ENCODE results near the gene ALB. TPM values are rescaled to one million over a fixed set of nuclear protein-coding genes. Genes with fewer than 3 reads are reported as not detected.

The ALB gene
- total RNA-seq, 2 donors from 2014 or later = not detected

DNA sequence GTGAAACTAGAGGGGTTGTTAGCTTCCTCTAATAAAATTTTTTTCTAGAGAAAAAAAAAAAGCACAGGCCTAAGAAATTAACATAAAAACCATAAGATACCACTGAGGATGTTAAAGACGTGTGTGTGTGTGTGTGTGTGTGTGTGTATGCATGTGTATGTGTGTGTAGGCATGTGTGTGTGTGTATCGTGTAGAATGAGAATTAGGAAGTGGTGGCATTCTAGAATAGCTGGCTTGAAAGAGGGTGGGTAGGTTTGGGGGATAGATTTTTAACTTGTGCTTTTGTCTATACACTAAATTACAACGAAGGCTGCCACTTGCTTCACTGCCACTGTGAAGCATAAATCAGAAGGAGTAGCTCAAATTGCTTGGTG lies 54.9 kb downstream of the ALB start:
- Mint-ChIP-seq H3K27me3 (peaks cover 12% of the 10 kb centered on the region), H3K27ac (no peak overlapping the region)
- ATAC-seq (replicated peaks) = no peak

GRCh38 chr4:73460913-73461522 lies 56.9 kb downstream of the ALB start:
- Mint-ChIP-seq H3K4me1 (no peaks in the 10 kb centered on the region), H3K27me3 (peaks cover 12% of the 10 kb centered on the region), H3K4me3 (no peak overlapping the region), H3K36me3 (ENCODE audit: low read depth) (no peaks in the 10 kb centered on the region), H3K9me3 (peaks cover 4% of the 10 kb centered on the region), H3K27ac (no peak overlapping the region)
- ATAC-seq (replicated peaks) = no peak

More for the DNA sequence above, 54.9 kb downstream of the ALB start:
- H3K4me1 Mint-ChIP-seq = no peaks in the 10 kb centered on the region
- H3K4me3 Mint-ChIP-seq = no peak overlapping the region
- peaks cover 4% of the 10 kb centered on the region for H3K9me3 Mint-ChIP-seq
- no peaks in the 10 kb centered on the region for H3K36me3 Mint-ChIP-seq (ENCODE audit: low read depth)

GRCh38 chr4:73468170-73468569 lies 64.1 kb downstream of the ALB start:
- Mint-ChIP-seq H3K9me3 (peaks cover 7% of the 10 kb centered on the region), H3K27me3 (peaks cover 9% of the 10 kb centered on the region), H3K4me3 (no peak overlapping the region), H3K27ac (no peak overlapping the region), H3K36me3 (ENCODE audit: low read depth) (no peaks in the 10 kb centered on the region), H3K4me1 (no peaks in the 10 kb centered on the region)
- ATAC-seq (replicated peaks) = no peak

- H3K27me3 Mint-ChIP-seq = peaks cover 14% of the 10 kb centered on the region
- peaks cover 11% of the 10 kb centered on the region for H3K9me3 Mint-ChIP-seq
- no peak overlapping the region for H3K27ac Mint-ChIP-seq
- no peaks in the 10 kb centered on the region for H3K4me1 Mint-ChIP-seq
- no peaks in the 10 kb centered on the region for H3K36me3 Mint-ChIP-seq (ENCODE audit: low read depth)
- ATAC-seq (replicated peaks) = no peak
- no peak overlapping the region for H3K4me3 Mint-ChIP-seq
Observed at GRCh38 chr4:73470728-73471127, 66.6 kb downstream of the ALB start.

Other genes with a start within 250 kb of the ALB start
- 10 to 100 TPM; 46.7 to 70.7 TPM for gene ANKRD17, start 145.5 kb upstream of the ALB start, total RNA-seq
- not detected for gene AFP, start 31.9 kb downstream of the ALB start, total RNA-seq
- not detected for gene AFM, start 77.5 kb downstream of the ALB start, total RNA-seq
- gene RASSF6, start 216.1 kb downstream of the ALB start, total RNA-seq = under 1 TPM in 1 of 2 donors, not detected in 1; 0.09 TPM

Measured in activated T-helper 17 cell treated with anti-CD3 and anti-CD28 coated beads, Interleukin-2, amount 50 U/mL, for 72 hours (primary cell).